Activated CD4-positive, alpha-beta memory T cell treated with anti-CD3 and anti-CD28 coated beads for 36 hours (primary cell): Measurements from ENCODE around the gene ISL2. TPM values are rescaled to one million over a fixed set of nuclear protein-coding genes. Genes with fewer than 3 reads are reported as not detected.
A peak's percentile ranks its signal among the peaks of the same experiment; 100 is the strongest.

Experiments
- CTCF ChIA-PET: fragments of 350-600 bp; sonication (Branson Sonifier 250); formaldehyde crosslinking; loops from one replicate; lab custom pipeline; 2021; ENCODE audit warnings: antibody characterized with exemption, inconsistent platforms; lab: Charles Lee
- POLR2A ChIA-PET: fragments of 350-600 bp; sonication (Branson Sonifier 250); formaldehyde crosslinking; loops from one replicate; lab custom pipeline; 2021; ENCODE audit warnings: antibody characterized with exemption; lab: Charles Lee
- DNase-seq: peaks from one replicate; pipeline ENCODE4 v3.0.0-alpha.2; 2020
- H3K27ac Mint-ChIP-seq: one replicate; pipeline ENCODE4 v1.8.0; 2021; ENCODE audit warnings: mixed read lengths
- H3K27me3 Mint-ChIP-seq: one replicate; pipeline ENCODE4 v1.8.0; 2021; ENCODE audit warnings: mixed read lengths
- H3K36me3 Mint-ChIP-seq: one replicate; pipeline ENCODE4 v1.8.0; 2021; ENCODE audit warnings: mixed read lengths
- H3K4me1 Mint-ChIP-seq: one replicate; pipeline ENCODE4 v1.8.0; 2021; ENCODE audit warnings: low read depth, mixed read lengths
- H3K4me3 Mint-ChIP-seq: one replicate; pipeline ENCODE4 v1.8.0; 2021; ENCODE audit warnings: mild to moderate bottlenecking, mixed read lengths
- H3K9me3 Mint-ChIP-seq: one replicate; pipeline ENCODE4 v1.8.0; 2021; ENCODE audit warnings: mixed read lengths
- intact Hi-C: fragments of 100-400 bp; cut with micrococcal nuclease; formaldehyde crosslinking; loops from one replicate; pipeline ENCODE4 v1.15.1; 2023
- total RNA-seq, 2 experiments: library from RNA; stranded (reverse); gene quantifications; one replicate each; pipeline ENCODE4 v1.2.3, GENCODE V29; 2021

The ISL2 gene
- total RNA-seq, 2 experiments from 2014 or later = 0.15 to 0.19 TPM

DNA sequence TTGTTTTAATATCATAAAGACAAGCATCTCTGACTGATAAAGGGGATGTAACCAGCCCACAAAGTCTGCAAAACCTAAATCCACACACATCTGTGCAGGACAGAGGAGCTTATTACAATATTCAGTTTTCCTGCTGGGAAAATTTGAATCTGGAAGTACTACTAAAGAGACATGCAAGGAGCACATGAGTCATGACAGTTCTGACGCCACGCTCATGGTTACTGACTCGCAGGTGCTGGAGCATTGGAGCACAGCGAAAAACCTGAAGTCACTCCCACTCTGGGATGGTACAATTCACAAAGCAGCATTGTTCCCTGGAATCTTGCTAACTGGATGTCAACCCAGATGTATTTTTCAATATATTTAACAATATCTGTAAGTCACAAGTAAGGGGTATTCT is 7.6 kb upstream of the ISL2 start:
- H3K27ac Mint-ChIP-seq = no peak overlapping the region
- DNase-seq = no peak
- H3K4me1 Mint-ChIP-seq = no peaks in the 10 kb centered on the region
- intact Hi-C loops = no loop called here
- no peaks in the 10 kb centered on the region for H3K9me3 Mint-ChIP-seq
- no peaks in the 10 kb centered on the region for H3K36me3 Mint-ChIP-seq
- POLR2A ChIA-PET = no interaction called here
- CTCF ChIA-PET = interaction anchor here (1.2 kb wide), 1 partner anchor 94 kb away, joined by 6 read pairs; no protein-coding TSS in a partner anchor
- no peak overlapping the region for H3K4me3 Mint-ChIP-seq
- peaks cover 42% of the 10 kb centered on the region for H3K27me3 Mint-ChIP-seq

DNA sequence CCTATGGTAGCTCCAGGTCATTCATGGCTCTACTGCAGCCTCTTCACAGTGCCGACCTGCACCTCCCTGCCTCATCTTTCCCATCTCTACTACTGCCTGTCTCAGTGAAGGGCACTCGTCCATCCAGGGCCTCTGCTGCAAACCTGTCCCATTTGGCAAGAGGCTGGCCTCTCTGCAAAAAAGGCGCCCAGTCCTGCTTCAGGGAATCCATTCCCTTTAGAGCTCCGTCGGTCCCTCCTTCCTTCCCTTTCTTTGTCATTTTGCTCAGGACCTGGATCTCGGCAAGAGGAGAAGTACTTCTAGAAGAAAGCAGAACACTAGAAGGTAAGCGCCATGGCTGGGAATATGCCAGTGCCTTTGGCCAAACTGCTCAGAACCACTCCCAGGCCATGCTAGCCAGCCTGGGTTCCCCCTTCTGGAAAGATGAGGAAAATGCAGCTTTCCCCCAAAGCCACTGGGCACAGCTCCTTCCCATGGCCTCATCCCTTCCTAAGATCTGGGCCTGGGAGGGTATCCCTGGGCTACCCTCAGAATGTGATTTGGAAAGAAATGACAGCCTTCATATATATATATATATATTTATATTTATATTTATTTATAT is 6.4 kb upstream of the ISL2 start:
- CTCF ChIA-PET = interaction anchor here (0.8 to 1.8 kb wide), 5 partner anchors 16 to 148 kb away, joined by 3 to 6 read pairs (median 3); no protein-coding TSS in a partner anchor
- intact Hi-C loops = loop anchor here (5.0 to 10.0 kb wide), 2 partner anchors 93 to 145 kb away; no protein-coding TSS in a partner anchor
- Mint-ChIP-seq H3K4me1 (peaks cover 2% of the 10 kb centered on the region), H3K27ac (no peak overlapping the region), H3K4me3 (no peak overlapping the region), H3K27me3 (peaks cover 50% of the 10 kb centered on the region), H3K9me3 (no peaks in the 10 kb centered on the region), H3K36me3 (no peaks in the 10 kb centered on the region)
- POLR2A ChIA-PET = no interaction called here
- DNase-seq = no peak

DNA sequence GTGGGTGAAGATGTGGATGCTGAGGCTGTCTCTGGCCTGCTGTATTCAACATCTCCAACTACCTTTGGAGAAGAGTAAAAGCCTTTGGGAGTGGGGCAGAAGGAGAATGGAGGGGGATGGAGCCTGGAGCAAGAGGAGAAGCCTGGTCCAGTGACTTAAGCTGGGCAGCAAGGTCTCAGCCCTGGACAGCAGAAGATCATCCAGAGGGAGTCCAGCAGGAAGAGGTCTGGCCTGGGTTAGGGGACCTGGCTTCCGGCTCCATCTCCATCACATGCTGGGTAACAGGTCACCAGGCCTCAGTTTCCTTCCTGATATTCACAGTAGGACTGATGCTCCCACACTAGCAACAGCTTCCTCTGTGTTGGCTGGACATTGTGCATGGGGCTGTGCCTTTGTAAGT is 3.8 kb upstream of the ISL2 start:
- Mint-ChIP-seq H3K9me3 (no peaks in the 10 kb centered on the region), H3K27me3 (peaks cover 56% of the 10 kb centered on the region), H3K27ac (no peak overlapping the region), H3K36me3 (no peaks in the 10 kb centered on the region), H3K4me1 (peaks cover 22% of the 10 kb centered on the region), H3K4me3 (no peak overlapping the region)
- DNase-seq = no peak
- POLR2A ChIA-PET = no interaction called here
- intact Hi-C loops = loop anchor here (5.0 to 10.0 kb wide), 2 partner anchors 95 to 148 kb away; no protein-coding TSS in a partner anchor
- CTCF ChIA-PET = no interaction called here

DNA sequence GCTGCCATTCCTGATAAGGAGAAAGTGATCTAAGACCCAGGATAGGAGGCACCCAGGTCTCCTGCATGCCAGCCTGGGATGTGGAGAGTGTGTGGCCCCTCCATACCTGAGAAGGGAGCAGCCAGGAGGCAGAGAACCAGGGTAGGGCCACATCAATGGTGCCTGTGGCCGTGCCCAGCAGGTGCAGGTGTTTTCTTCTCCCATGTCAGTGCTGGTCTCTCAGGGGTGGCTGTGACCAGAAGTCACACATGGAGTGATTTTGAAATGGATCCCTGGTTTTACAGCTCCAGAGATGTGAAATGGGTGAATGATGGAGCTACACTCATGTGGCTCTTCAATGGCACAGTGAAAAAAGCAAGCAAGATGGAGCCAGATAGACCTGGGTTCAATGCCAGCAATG is 3.3 kb upstream of the ISL2 start:
- no peak overlapping the region for H3K27ac Mint-ChIP-seq
- H3K27me3 Mint-ChIP-seq = peaks cover 54% of the 10 kb centered on the region
- H3K4me1 Mint-ChIP-seq = peaks cover 22% of the 10 kb centered on the region
- no peak overlapping the region for H3K4me3 Mint-ChIP-seq
- POLR2A ChIA-PET = no interaction called here
- CTCF ChIA-PET = interaction anchor here (1.2 kb wide), 1 partner anchor 142 kb away, joined by 3 read pairs; no protein-coding TSS in a partner anchor
- no peaks in the 10 kb centered on the region for H3K9me3 Mint-ChIP-seq
- intact Hi-C loops = loop anchor here (5.0 to 10.0 kb wide), 2 partner anchors 96 to 149 kb away; no protein-coding TSS in a partner anchor
- no peaks in the 10 kb centered on the region for H3K36me3 Mint-ChIP-seq
- no peak for DNase-seq

- CTCF ChIA-PET = interaction anchor here (1.2 kb wide), 2 partner anchors 98 to 143 kb away, joined by 3 to 6 read pairs; no protein-coding TSS in a partner anchor
- intact Hi-C loops = loop anchor here (5.0 to 10.0 kb wide), 2 partner anchors 97 to 149 kb away; no protein-coding TSS in a partner anchor
- no peak overlapping the region for H3K4me3 Mint-ChIP-seq
Observed at GRCh38 chr15:76333720-76334437, 2.7 kb upstream of the ISL2 start.

GRCh38 chr15:76334438-76335306 is 1.9 kb upstream of the ISL2 start:
- H3K27me3 Mint-ChIP-seq = peaks cover 59% of the 10 kb centered on the region
- peak overlapping the region; percentile 49 for H3K4me3 Mint-ChIP-seq
- no peak overlapping the region for H3K27ac Mint-ChIP-seq
- peaks cover 30% of the 10 kb centered on the region for H3K4me1 Mint-ChIP-seq
- no peaks in the 10 kb centered on the region for H3K36me3 Mint-ChIP-seq
- intact Hi-C loops = loop anchor here (5.0 to 10.0 kb wide), 2 partner anchors 97 to 150 kb away; no protein-coding TSS in a partner anchor
- POLR2A ChIA-PET = interaction anchor here (1.7 kb wide), 1 partner anchor 10 kb away, joined by 5 read pairs; no protein-coding TSS in a partner anchor
- CTCF ChIA-PET = interaction anchor here (1.2 kb wide), 2 partner anchors 99 to 143 kb away, joined by 3 to 6 read pairs; no protein-coding TSS in a partner anchor
- DNase-seq = no peak
- no peaks in the 10 kb centered on the region for H3K9me3 Mint-ChIP-seq

More at GRCh38 chr15:76333720-76334437, 2.7 kb upstream of the ISL2 start:
- H3K9me3 Mint-ChIP-seq = no peaks in the 10 kb centered on the region
- peaks cover 56% of the 10 kb centered on the region for H3K27me3 Mint-ChIP-seq
- H3K27ac Mint-ChIP-seq = no peak overlapping the region
- peaks cover 27% of the 10 kb centered on the region for H3K4me1 Mint-ChIP-seq
- POLR2A ChIA-PET = no interaction called here
- no peak for DNase-seq
- no peaks in the 10 kb centered on the region for H3K36me3 Mint-ChIP-seq

GRCh38 chr15:76335307-76336253 is 993 bp upstream of the ISL2 start:
- peaks cover 39% of the 10 kb centered on the region for H3K4me1 Mint-ChIP-seq
- no peaks in the 10 kb centered on the region for H3K36me3 Mint-ChIP-seq
- peak; percentile 38 for DNase-seq
- ChIA-PET CTCF (interaction anchor here (0.7 to 0.9 kb wide), 3 partner anchors 11 to 1928 kb away, joined by 3 to 5 read pairs (median 3); partner anchors contain the start of gene DNAJA4), POLR2A (interaction anchor here (0.6 to 1.7 kb wide), 3 partner anchors 9 to 921 kb away, joined by 3 to 5 read pairs (median 5); partner anchors contain the start of gene ETFA)
- peaks cover 61% of the 10 kb centered on the region for H3K27me3 Mint-ChIP-seq
- intact Hi-C loops = loop anchor here (1.0 to 10.0 kb wide), 3 partner anchors 25 to 596 kb away; partner anchors contain the start of genes ETFA and RCN2
- H3K4me3 Mint-ChIP-seq = peak overlapping the region; percentile 49
- no peak overlapping the region for H3K27ac Mint-ChIP-seq
- H3K9me3 Mint-ChIP-seq = no peaks in the 10 kb centered on the region

GRCh38 chr15:76337059-76337695 is 604 bp downstream of the ISL2 start:
- ChIA-PET POLR2A (no interaction called here), CTCF (no interaction called here)
- DNase-seq = peak; percentile 45
- intact Hi-C loops = loop anchor here (2.0 to 10.0 kb wide), 2 partner anchors 26 to 152 kb away; partner anchors contain the start of gene ETFA
- Mint-ChIP-seq H3K27me3 (peaks cover 72% of the 10 kb centered on the region), H3K27ac (no peak overlapping the region), H3K9me3 (no peaks in the 10 kb centered on the region), H3K4me3 (peak overlapping the region; percentile 49), H3K36me3 (no peaks in the 10 kb centered on the region), H3K4me1 (peaks cover 51% of the 10 kb centered on the region)

DNA sequence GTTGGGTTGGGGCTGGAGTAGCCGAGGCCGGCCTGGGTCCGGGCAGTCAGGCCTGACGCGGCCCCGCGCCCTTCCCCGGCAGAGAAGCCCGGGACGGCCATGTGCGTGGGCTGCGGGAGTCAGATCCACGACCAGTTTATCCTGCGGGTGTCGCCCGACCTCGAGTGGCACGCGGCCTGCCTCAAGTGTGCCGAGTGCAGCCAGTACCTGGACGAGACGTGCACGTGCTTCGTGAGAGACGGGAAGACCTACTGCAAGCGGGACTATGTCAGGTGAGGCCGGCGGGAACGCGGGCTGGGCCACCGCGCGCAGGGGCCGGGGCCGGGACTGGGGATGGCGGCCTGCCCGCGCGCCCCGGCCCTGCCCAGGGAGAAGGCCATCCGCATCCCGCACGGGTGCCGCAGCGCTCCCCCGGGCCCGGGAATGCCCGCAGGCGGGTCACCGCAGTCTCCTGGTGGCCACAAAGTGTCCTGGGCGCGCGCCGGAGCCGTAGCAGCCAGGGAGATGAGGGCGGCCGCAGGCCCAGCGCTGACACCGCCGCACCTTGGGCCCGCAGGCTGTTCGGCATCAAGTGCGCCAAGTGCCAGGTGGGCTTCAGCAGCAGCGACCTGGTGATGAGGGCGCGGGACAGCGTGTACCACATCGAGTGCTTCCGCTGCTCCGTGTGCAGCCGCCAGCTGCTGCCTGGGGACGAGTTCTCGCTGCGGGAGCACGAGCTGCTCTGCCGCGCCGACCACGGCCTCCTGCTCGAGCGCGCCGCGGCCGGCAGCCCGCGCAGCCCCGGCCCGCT is 1.3 kb downstream of the ISL2 start:
- DNase-seq = no peak
- intact Hi-C loops = loop anchor here (2.0 to 10.0 kb wide), 2 partner anchors 27 to 153 kb away; partner anchors contain the start of gene ETFA
- no peak overlapping the region for H3K27ac Mint-ChIP-seq
- ChIA-PET POLR2A (no interaction called here), CTCF (no interaction called here)
- peaks cover 53% of the 10 kb centered on the region for H3K4me1 Mint-ChIP-seq
- H3K4me3 Mint-ChIP-seq = no peak overlapping the region
- H3K27me3 Mint-ChIP-seq = peaks cover 69% of the 10 kb centered on the region
- H3K36me3 Mint-ChIP-seq = no peaks in the 10 kb centered on the region
- no peaks in the 10 kb centered on the region for H3K9me3 Mint-ChIP-seq
